ENCODE measurements around the gene ITGB3. TPM values are rescaled to one million over a fixed set of nuclear protein-coding genes. Genes with fewer than 3 reads are reported as not detected.

The ITGB3 gene
- total and polyA plus RNA-seq, 3 donors from 2014 or later: 6.9 to 10.3 (median 7.6) TPM

GRCh38 chr17:47286198-47286914 is 32.7 kb downstream of the ITGB3 start:
- Histone ChIP-seq H3K4me1 (no peaks in the 10 kb centered on the region), H3K36me3 (ENCODE audit: low read depth, missing control alignments) (no peaks in the 10 kb centered on the region), H3K27ac (no peak overlapping the region), H3K9me3 (no peaks in the 10 kb centered on the region), H3K27me3 (no peaks in the 10 kb centered on the region), H3K4me3 (no peak overlapping the region)
- WGBS, 2 donors: 90 to 95% methylated on average over 5 to 6 of the region's 6 CpGs
- intact Hi-C loops (cut with DNase I; ENCODE audit: low total_unique reads): no loop called here
- TF ChIP-seq POLR2A (IDR thresholded peaks at IDR 0.05): no peak
- TF ChIP-seq CTCF (IDR thresholded peaks at IDR 0.05): no peak
- no peak for DNase-seq

DNA sequence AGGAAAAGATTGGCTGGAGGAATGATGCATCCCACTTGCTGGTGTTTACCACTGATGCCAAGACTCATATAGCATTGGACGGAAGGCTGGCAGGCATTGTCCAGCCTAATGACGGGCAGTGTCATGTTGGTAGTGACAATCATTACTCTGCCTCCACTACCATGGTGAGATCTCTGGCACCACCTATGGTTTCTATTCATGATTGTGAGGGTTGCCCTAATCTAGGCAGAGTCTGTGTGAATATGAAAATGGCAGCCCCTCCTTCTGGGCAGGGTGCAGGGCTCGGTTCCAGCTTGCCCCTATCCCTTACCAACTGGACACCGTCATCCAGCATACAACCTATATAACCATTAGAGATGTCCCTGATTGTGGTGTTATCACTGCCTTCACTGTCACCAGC is 33.4 kb downstream of the ITGB3 start:
- no peak for TF ChIP-seq CTCF (IDR thresholded peaks at IDR 0.05)
- TF ChIP-seq POLR2A (IDR thresholded peaks at IDR 0.05): no peak
- Histone ChIP-seq H3K27me3 (no peaks in the 10 kb centered on the region), H3K4me3 (no peak overlapping the region), H3K4me1 (no peaks in the 10 kb centered on the region), H3K27ac (no peak overlapping the region), H3K9me3 (no peaks in the 10 kb centered on the region), H3K36me3 (ENCODE audit: low read depth, missing control alignments) (no peaks in the 10 kb centered on the region)
- intact Hi-C loops (cut with DNase I; ENCODE audit: low total_unique reads): no loop called here
- 93 to 94% methylated on average over 4 of the region's 4 CpGs for WGBS, 2 donors
- DNase-seq: no peak

GRCh38 chr17:47287639-47288038 is 34.0 kb downstream of the ITGB3 start:
- intact Hi-C loops (cut with DNase I; ENCODE audit: low total_unique reads): no loop called here
- DNase-seq: no peak
- Histone ChIP-seq H3K4me3 (no peak overlapping the region), H3K27ac (no peak overlapping the region), H3K27me3 (no peaks in the 10 kb centered on the region), H3K4me1 (no peaks in the 10 kb centered on the region), H3K9me3 (no peaks in the 10 kb centered on the region), H3K36me3 (ENCODE audit: low read depth, missing control alignments) (no peaks in the 10 kb centered on the region)
- 91 to 93% methylated on average over 2 of the region's 2 CpGs for WGBS, 2 donors
- no peak for TF ChIP-seq POLR2A (IDR thresholded peaks at IDR 0.05)
- no peak for TF ChIP-seq CTCF (IDR thresholded peaks at IDR 0.05)

DNA sequence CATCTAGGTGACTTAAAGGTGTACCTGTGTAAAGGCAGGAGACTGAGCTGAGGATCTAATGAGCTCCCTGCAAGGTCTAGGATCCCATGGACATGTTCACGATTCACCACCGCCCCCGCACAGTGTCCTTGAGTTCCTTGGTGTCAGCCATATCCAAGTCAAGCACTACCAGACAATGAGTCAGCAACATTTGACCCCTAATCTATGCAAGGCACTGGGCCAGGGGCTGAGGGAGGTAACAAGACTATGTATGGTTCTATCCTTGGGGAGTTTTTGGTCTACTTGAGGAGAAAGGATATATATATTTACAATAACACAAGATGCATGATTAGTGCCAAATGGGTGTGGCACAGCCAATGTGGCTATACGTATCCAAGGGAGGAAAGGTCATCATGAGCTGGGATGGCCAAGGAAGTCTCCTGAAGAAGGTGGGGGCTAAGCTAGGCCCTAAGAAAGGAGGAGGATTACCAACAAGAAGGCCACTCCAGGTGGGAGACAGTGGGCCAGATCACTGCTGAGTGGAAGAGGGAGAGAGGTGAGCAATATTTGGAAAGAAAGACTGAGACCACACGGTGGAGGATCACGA is 35.0 kb downstream of the ITGB3 start:
- Histone ChIP-seq H3K27me3 (no peaks in the 10 kb centered on the region), H3K27ac (no peak overlapping the region), H3K9me3 (no peaks in the 10 kb centered on the region), H3K4me3 (no peak overlapping the region), H3K4me1 (no peaks in the 10 kb centered on the region), H3K36me3 (ENCODE audit: low read depth, missing control alignments) (no peaks in the 10 kb centered on the region)
- peak; percentile 45 for DNase-seq
- intact Hi-C loops (cut with DNase I; ENCODE audit: low total_unique reads): no loop called here
- WGBS, 2 donors: 78 to 81% methylated on average over 6 of the region's 6 CpGs
- TF ChIP-seq CTCF (IDR thresholded peaks at IDR 0.05) (no peak), POLR2A (IDR thresholded peaks at IDR 0.05) (no peak)

- intact Hi-C loops (cut with DNase I; ENCODE audit: low total_unique reads): no loop called here
- Histone ChIP-seq H3K27me3 (no peaks in the 10 kb centered on the region), H3K4me1 (peaks cover 3% of the 10 kb centered on the region), H3K36me3 (ENCODE audit: low read depth, missing control alignments) (no peaks in the 10 kb centered on the region), H3K9me3 (no peaks in the 10 kb centered on the region), H3K4me3 (no peak overlapping the region), H3K27ac (no peak overlapping the region)
- 83 to 100% methylated on average over 1 of the region's 1 CpG for WGBS, 2 donors
- TF ChIP-seq CTCF (IDR thresholded peaks at IDR 0.05): no peak
- no peak for TF ChIP-seq POLR2A (IDR thresholded peaks at IDR 0.05)
- no peak for DNase-seq
Measured at GRCh38 chr17:47289302-47289701, 35.7 kb downstream of the ITGB3 start.
